Stimulated activated CD4-positive, alpha-beta T cell treated with anti-CD3 and anti-CD28 coated beads, Interleukin-4, amount 100 ng/mL, for 4 hours (primary cell): Measurements from ENCODE around the gene PDC.
A peak's percentile ranks its signal among the peaks of the same experiment; 100 is the strongest.

Experiments
- DNase-seq, 2 experiments: peaks; one replicate each; pipeline ENCODE4 v3.0.0-alpha.2; 2020

The PDC gene

GRCh38 chr1:186461014-186461413, at the start of gene PDC:
PDC (minus strand) TSS chr1:186461114; CDS start chr1:186449459, 11,655 bp downstream.
- DNase-seq = no peak

- DNase-seq = no peak
These were observed 42.3 kb upstream of the PDC start for GRCh38 chr1:186503190-186503589.

- no peak for DNase-seq
These were observed 41.2 kb upstream of the PDC start for GRCh38 chr1:186502087-186502486.

GRCh38 chr1:186500804-186501203, 39.9 kb upstream of the PDC start:
- no peak for DNase-seq

- no peak for DNase-seq
These were observed 38.7 kb upstream of the PDC start for GRCh38 chr1:186499571-186499970.

GRCh38 chr1:186498695-186499389, 37.9 kb upstream of the PDC start:
- no peak for DNase-seq

GRCh38 chr1:186498071-186498470, 37.2 kb upstream of the PDC start:
- no peak for DNase-seq

GRCh38 chr1:186497651-186498050, 36.7 kb upstream of the PDC start:
- DNase-seq = no peak

- DNase-seq = no peak
These were observed 35.4 kb upstream of the PDC start for GRCh38 chr1:186496171-186496851.

- no peak for DNase-seq
These were observed 33.9 kb upstream of the PDC start for GRCh38 chr1:186494832-186495271.

- DNase-seq = no peak
These were observed 31.8 kb upstream of the PDC start for GRCh38 chr1:186492531-186493291.

GRCh38 chr1:186491336-186491735, 30.4 kb upstream of the PDC start:
- DNase-seq = no peak

GRCh38 chr1:186487163-186487562, 26.2 kb upstream of the PDC start:
- DNase-seq = no peak

- DNase-seq = no peak
These were observed 25.1 kb upstream of the PDC start for GRCh38 chr1:186486061-186486460.

- DNase-seq = no peak
These were observed 22.6 kb upstream of the PDC start for GRCh38 chr1:186483561-186483960.

GRCh38 chr1:186482661-186483255, 21.8 kb upstream of the PDC start:
- peak; percentile 4 to 25 for DNase-seq

- no peak for DNase-seq
These were observed 20.5 kb upstream of the PDC start for GRCh38 chr1:186481303-186481888.

- DNase-seq = no peak
These were observed 18.2 kb upstream of the PDC start for GRCh38 chr1:186479162-186479561.

GRCh38 chr1:186476264-186477040, 15.5 kb upstream of the PDC start:
- no peak for DNase-seq

- DNase-seq = no peak
These were observed 13.3 kb upstream of the PDC start for GRCh38 chr1:186474208-186474607.

GRCh38 chr1:186473047-186473446, 12.1 kb upstream of the PDC start:
- no peak for DNase-seq

GRCh38 chr1:186465946-186466345, 5.0 kb upstream of the PDC start:
- DNase-seq = no peak
